NCI-H187 treated with DMSO at 0.1 percent for 48 hours (cell line): Measurements from ENCODE around the gene TAF4.

Experiments used
- DNase-seq: peaks from one replicate; lab custom pipeline; 2025; lab: John Stamatoyannopoulos, UW

TAF4 gene

DNA sequence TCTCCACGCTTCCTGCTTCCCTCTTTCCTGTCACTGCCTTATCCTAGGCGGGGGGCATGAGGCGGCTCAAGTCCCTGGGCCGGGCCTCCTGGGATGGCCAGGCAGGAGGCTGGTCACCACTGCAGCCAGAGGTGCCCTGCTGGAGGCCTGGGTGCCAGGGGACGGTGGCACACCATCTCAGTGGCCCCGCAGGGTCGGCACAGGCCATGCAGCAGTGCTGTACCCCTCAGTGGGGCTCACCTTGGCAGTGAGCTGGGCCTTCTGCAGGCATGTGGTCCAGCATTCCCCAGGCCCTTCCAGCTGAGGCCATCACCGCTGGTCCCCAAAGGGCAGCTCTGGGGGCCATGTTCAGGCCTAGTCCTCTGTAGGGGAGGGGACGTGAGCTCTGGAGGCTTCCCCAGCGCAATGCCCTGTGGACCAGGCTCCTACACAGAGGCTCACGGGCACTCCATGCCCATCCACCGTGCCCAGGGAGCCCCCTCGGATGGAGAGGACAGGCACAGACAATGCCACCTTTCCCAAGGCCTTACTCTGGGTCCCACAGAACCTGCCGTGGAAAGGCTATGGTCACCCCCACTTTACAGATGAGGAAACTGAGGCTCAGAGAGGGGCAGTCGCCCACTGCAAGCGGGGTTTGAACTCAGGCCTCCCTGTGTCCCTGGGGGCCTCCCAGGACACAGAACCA, 123.8 kb downstream of the TAF4 start:
- no peak for DNase-seq

DNA sequence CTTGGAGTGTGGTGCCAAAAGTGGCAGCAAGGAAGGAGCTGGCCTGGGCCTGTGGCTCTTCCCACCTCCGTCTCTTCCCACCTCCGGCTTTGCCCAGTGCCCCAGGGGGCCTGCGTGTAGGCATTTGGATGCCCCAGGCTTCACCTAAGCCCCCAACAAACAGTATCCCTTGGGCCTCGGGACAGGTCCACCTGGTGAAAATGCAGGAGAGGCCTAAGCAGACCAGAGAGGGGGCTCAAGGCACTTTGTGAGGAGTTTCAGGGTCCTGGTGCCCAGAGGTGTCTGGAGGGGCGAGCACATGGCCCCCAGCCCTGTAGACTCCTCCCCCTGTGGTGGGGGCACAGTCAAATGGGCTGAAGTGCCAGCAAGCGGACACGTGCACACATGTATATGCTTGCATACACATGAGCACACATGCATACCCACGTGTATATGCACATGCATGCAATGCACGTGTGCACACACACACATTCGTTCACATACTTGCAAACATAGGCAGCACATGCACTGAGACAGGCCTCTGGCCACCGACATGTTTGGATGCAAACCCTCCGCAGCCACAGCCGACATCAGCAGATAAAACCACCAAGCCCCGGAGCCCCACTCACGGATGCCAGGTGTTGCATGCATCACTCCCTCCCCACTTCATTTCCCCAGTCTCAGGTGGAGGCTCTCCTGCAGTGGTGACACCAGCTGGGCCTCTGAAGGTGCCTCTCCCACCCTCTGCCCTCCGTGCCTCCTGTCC, 124.5 kb downstream of the TAF4 start:
- DNase-seq: no peak

DNA sequence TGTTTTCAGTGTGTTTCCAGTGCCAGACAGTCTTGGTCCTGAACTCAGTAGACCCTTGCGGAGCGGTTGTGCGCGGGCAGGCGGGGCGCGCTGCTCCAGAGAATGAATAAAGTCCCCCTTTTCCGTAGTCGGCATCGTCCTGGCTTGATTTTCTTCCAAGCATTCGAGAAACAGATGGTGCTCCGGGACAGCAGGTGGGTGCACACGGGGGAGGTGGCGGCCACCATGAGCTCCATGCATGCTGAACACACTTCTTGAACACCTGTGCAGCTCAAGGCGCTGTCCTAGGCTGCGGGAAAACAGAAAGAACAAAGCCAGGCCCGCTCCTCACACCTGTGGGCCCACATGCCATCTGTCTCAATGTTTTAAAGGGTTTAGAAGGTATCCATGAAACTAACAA, 125.2 kb downstream of the TAF4 start:
- DNase-seq: no peak

DNA sequence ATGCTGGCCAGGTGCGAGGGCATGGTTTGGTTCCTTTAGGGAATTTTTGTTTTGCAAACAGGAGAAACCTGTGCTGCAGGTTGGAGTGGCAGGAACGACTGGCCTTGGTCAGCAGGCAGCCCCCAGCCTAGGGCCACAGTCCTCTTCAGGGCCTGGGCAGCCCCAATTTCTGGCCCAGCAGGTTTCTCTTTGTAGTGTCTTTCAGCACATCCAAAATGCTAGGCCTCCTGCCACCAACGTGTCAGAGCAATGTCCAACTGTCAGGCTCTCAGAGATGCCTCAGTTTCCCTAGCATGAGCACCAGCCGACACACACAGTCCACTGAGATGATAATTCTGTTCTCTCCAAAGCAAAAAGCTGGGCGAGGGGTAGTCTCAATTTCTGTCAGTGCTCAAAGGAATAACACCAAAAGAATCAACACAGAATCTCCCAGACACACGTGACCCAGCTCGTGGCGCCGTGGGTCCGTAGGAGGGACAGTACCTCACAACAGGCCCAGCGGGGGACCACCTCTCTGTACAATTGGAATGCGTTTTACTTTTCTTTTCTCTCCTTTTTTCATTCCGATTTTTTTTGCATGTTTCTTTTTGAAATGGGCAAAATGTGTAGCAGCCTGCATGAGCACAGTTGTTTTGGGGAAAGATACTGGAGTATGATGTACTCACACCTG, 125.9 kb downstream of the TAF4 start:
- DNase-seq: no peak

DNA sequence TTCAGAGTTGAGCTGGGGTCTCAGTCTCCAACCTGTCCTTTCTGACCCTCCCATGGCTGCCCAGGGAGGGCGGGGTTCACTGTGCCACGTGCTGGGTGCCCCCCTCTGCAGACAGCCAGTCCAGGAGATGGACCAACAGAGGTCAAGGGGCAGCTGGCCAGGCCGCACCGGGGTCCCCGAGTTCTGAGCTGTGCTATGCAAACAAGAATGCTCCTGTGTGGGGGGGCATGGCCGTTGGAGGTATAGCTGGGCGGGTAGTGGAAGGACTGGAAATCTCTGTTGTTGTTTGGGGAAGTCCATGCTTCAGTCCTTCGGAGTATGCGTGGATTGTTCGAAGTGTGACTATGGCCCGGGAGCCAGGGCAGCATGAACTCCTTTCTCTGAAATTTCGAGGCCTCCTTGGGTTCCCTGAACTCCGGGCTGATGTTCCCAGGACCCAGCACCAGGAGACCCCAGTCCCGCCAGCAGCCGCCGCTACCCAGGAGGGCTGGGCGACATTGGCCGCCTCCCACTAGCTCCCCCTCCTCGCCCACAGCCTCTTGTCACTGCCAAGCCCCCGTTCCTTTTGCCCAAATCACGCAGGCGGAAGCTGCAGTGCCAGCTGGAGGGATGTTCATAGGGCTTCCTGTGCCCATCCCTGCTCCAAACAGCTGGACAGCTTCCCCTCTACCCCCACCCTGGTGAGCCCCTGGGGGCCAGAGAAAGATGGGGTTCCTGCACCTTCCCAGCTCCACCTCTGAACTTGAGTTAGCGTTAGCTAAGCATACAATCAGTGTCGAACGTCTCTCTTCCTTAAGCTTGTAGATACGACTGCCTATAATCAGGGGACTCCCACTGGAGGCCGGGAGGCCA, 126.6 kb downstream of the TAF4 start:
- no peak for DNase-seq

DNA sequence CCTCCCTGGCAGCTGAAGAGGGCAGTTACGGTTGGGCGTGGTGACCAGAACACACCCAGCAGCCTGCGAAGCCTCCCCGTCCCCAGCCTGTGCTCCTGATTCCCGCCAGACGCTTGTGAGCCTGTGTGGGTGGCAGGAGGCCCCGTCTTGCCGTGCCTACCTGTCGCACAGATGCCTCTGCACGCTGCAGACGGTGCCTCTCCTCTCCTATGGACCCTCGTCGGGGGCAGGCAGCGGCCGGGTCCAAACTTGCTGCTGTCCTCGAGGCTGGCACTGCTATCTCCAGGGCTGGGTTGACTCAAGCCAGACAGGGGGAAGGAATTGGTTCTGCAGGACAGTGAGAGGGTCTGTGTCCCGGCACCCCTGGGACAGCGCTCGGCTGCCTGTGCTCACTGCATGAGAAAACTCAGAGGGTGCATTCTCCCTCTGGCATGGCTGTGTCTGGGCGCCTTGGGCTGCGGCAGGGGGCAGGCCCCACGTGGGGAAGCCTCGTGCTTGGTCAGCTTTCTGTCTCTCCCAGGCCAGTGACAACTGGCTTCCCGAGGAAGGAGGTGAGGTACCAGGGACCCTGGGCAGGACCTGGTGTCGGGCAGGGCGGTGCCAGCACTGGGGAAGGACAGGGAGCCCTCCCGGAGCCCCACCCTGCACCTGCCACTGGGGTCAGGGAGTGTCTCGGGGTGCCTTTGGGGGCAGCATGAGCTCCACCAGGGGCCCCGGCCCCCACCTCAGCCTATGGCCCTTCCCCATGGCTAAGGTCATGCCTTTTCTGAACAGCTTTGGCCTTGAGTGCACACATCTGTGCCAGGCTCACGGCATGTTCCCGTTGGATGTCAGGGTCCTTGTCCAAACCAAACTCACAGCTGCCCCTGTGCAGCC, 127.5 kb downstream of the TAF4 start:
- no peak for DNase-seq

DNA sequence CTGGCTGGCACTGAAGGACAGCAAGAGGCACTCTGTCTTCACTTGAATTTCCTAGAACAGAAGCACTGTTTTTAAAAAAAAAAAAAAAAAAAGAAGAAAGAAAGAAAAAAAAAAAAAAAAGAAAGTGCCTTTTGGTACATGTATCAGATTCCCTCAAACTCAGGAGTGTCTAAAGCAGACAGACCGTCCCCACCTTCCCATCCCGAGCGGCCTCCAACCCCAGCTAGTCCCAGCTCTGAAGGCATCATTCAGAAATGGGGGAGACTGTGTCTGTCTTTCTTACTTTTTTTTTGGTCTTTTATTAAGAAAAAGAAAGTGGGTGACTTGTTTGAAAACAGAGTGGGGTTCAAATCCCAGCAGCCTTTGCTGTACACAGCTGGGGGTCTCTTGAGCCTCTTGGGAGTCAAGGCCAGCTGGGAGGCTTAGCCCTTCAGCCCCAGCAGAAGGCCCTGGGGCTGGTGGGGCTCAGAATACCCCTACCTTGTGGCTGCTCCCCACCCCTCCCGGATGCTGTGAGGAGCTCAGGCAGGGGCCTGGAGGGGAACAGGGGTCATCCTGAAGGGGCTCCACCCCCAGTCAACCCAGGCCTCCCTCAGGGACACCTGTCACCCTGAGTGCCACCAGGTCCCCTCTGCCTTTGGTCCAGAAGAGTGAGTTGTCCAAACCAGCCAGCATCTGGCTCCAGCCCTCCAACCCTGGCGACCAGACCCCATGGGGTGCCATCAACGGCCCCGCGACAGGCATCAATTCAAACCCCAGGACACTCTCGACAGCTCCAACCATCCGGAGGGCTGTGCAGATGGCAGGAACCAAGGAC, 128.3 kb downstream of the TAF4 start:
- no peak for DNase-seq

DNA sequence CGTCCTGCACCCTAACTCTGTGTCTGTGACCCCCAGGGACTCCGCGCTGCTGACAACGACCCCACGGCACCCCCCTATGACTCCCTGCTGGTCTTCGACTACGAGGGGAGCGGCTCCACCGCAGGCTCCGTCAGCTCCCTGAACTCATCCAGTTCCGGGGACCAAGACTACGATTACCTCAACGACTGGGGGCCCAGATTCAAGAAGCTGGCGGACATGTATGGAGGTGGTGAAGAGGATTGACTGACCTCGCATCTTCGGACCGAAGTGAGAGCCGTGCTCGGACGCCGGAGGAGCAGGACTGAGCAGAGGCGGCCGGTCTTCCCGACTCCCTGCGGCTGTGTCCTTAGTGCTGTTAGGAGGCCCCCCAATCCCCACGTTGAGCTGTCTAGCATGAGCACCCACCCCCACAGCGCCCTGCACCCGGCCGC, 129.0 kb downstream of the TAF4 start:
- no peak for DNase-seq

DNA sequence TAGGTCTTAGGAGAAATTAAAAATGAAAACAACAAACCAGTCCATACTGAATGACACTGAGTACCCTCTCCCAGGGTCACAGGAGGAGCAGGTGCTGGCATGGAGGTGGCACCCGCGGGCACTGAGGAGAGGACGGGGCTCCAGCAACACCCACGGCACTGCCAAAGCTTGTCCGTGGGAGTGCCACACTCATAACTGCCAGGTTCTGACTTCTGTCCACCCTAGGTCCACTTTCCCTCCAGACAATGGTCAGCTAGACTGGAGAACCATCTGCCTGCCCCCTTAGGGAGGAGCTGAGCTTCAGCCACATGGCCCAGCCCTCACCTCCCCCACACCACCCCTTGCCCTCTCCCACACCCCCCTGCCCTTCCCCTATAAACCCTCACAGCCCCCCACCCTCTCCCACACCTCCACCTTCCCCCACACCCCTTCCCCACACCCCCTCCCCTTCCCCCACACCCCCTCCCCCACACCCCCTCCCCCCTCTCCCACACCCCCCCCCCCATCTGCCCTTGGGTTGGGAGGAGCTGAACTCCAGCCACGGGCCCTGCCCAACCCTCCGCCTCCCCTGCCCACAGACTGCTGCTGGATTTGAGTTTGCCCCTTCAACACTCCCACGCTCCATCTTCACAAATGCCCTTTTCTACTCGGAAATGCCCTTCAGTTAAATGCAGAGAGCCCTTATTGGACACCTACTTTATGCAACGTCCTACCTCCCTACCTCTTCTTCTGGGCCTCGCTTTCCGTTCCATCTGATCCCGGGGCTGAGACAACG, 129.6 kb downstream of the TAF4 start:
- no peak for DNase-seq

DNA sequence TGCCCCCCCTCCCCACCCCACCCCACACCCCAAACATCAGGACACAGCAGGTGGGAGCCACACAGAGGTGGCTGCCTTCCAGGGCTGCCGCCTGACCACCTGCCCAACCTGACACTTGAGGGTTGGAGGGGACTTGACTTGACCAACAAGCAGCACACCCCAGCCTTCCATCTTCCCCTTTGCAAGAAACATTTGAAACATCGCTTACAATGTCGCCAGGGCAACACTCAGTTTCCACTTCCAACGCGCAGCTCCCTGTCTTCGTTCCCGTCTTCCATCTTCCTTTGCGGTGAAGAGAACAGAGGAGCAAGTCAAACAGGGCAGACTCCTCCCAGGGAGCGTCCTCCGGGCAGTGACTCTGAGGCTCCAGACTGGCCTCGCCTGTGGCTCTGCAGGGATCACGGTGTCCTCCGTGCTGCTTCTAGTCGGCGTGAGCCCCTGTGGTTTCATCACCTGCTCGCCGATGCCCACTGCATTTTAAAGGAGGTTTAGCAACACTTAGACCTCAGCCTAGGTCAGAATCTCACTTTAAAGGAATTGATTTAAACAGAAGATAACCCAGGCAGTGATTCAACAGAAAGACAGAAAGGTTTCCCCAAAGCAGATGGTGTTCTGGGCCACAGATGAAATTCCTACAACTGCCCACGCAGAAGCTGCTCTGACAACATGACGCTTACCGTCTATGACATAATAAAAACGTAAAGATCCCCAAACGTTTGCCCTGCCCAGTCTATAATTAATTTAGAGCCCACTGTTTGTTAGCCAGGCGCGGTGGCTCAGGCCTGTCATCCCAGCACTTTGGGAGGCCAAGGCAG, 130.8 kb downstream of the TAF4 start:
- no peak for DNase-seq

DNA sequence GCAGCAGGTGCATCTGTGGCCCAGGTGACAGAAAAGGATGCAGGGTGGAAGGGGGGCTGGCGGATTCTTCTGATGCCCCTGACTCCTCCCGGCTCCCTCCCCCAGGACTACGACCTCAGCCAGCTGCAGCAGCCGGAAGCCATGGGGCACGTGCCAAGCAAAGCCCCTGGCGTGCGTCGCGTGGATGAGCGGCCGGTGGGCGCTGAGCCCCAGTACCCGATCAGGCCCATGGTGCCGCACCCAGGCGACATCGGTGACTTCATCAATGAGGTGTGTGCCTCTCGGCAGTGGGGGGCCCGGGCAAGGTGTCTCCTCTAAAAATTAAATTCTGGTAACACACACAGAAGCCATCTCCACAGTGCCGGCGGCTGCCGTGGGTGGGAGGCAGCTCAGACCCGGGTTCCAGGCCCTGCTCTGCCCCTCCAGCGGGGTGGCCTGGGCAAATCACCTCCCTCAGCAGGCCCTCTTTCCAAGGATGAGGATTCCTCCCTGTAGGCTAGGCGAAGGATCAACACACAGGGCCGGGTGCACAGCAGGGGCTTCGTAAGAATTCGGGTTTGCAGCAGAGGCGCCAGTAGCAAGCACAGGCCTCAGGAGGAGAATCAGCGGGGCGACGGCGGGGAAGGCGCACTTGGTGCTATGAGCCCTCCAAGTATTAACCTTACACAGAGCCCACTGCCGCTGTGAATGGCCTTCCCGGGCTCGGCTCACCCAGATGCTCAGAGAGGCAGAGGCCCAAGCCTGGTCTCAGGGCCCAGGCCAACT, 131.5 kb downstream of the TAF4 start:
- no peak for DNase-seq

DNA sequence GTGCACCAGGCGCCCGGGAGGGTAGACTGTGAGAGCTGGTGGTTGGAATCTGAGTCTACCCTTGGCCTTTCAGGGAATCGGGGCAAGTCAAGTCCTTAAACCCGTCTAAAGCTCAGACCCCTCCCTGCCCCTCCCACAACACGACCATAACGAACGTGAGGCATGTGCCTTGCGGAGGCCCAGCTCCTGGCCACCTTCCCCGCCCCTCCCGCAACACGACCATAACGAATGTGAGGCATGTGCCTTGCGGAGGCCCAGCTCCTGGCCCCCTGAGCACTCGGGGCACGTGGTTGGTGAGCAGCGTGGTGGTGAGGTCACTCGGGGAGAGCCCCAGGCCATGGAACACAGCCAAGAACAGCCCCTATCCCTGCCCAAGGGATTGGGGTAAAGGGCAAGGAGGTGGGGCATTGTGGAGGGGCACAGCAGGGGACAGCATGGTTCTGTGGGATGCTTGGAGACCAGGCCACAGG, 132.2 kb downstream of the TAF4 start:
- DNase-seq: no peak

DNA sequence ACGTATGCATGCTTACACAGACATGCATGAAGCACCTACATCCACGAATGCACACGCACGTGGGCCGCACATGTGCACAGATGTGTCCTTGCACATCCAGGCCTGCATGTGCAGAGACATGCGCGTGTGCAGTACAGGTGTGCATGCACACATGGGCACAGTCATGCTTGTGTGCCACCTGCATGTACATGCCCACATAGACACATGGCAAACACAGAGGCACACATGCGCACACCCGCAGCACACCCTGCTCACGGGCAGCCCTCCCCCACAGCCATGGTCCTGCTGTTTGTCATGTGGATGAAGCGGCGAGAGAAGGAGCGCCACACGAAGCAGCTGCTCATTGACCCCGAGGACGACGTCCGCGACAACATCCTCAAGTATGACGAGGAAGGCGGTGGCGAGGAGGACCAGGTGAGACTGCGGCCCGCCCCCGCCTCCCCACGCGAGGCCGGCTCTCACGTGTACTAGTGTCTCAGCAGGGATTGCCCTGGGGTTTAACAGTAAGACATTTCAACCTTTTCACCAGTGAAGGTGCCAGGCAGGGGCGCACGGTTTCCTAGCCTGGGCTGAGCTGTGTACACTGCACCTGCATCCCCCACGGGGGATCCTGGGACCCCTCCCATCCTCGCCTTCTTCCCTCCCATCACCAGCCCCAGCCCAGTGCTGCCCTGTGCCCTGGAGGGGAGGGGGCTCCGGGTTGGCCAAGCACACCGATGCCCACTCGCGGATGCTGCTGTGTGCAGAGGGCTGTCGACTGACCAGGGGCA, 132.8 kb downstream of the TAF4 start:
- DNase-seq: no peak

DNA sequence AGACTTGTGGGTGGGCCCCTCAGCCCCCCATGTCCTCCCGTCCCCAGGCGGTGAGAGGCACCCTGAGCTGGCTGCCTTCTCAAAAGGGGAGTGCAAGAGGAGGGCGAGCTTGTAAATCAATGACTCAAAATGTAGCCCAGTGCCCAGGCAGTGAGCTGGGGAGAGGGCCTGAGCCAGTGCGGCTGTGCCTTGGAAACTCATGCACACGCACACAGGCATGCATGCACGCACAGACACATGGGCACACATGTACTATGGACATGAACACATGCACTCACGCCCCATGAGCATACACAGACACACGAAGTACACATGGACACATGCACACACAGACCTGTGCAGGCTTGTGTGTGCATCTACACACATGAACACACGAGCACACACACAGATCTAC, 133.5 kb downstream of the TAF4 start:
- DNase-seq: no peak

DNA sequence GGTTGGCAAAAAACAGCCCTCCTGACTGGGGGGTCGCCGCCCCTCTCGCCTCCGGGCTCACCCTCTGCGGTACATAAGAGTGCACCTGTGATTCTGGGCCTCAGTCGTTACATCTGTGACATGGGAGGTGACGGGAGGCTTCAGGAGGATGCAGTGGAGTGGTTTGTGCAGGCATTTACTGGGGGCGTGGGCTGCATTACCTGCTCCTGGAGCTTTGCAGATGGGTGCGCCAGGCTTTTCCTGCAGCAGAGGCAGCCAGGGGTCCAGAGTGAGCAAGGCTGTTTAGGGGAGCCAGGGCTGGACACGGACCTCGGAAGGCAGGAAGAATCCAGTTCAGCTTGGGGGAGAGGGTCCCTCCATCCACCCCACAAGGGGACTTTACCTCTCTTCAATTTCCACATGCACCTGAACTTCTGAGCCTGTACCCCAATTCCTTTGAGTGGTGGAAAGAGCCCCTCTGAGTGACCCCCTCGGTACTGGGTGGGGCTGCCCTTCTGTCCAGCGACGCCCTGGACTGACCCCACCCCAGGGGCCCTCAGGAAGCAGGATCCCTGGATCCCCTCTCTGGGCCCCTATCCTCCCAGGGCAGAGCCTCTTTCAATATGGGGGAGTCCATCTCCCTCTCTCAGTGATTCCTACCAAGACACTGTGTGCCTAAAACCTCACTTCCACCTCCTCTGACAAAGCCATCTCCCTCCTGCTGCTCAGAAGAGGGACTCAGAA, 134.0 kb downstream of the TAF4 start:
- DNase-seq: no peak

DNA sequence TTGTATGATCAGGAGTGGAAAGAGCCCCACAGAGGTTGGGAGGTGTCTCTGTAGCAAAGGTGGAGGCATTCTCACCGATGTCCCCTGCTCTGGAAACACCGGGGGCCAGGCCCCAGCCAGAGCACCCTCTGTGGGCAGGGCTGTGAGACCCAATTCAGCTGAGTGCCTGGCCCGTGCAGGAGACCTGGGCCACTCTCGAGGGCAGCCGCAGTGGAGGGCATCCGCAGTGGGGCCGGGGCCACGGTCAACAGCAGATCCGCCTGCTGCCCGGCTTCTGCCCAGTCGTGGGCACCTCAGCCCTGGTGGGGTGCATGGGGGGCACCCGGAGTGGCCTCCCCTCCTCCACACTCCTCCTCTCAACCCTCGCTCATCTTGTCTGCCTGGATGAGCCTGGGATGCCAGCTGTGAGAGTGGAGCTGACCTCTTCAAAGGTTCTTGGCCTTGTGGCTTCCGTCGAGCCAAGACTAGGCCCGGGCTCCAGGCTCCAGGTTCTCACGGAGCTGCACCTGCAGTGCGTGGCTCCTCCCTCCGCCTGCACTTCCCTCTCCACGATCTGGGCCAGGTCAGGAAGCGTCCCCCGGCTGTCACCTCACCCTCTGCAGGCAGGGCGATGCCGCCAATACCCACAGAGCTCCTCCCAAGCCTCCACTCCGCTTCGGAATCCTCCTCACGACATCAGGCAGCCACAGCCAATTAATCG, 134.8 kb downstream of the TAF4 start:
- DNase-seq: no peak
